Subcutaneous adipose tissue (tissue), 4 donors: ENCODE measurements around the gene MAT1A. TPM values are rescaled to one million over a fixed set of nuclear protein-coding genes. Genes with fewer than 3 reads are reported as not detected.

Source experiments
- CTCF ChIP-seq: fragments of 450-650 bp; IDR thresholded peaks from one replicate; pipeline ENCODE4 v1.5.1; 2016; ENCODE audit warnings: low read depth, mild to moderate bottlenecking, control low read depth, antibody characterized with exemption, moderate library complexity
- total RNA-seq, 4 donors: library from RNA; depleted of rRNA; stranded (reverse); fragments of >200 nt; gene quantifications; one replicate each; pipeline ENCODE4 v1.1.0, GENCODE V29; 2016

Gene MAT1A
- total RNA-seq, 4 donors from 2014 or later: not detected

GRCh38 chr10:80277016-80277415 is 12.4 kb downstream of the MAT1A start:
- no peak for TF ChIP-seq CTCF

- no peak for TF ChIP-seq CTCF
Measured at GRCh38 chr10:80276335-80276734, 13.1 kb downstream of the MAT1A start.

DNA sequence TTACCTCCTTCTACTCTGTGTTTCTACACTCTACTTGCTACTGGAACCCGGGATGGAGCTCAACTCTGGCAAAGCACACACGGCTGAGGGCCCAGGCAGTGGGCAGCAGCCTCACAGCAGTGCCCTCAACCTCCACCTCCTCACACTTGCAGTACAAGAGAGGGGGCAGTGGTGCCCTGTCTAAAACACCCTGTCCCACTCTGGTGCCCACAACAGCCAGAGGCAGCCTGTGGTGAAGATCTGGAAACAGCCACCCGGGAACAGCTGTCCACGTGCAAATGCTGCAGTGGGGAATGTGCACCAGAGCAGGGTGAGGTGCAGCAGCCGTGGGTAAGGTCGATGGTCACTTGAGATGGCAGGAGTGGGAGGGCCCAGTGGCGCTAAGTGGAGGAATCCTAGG is 13.7 kb downstream of the MAT1A start:
- no peak for TF ChIP-seq CTCF

- no peak for TF ChIP-seq CTCF
Measured at GRCh38 chr10:80275135-80275498, 14.3 kb downstream of the MAT1A start.

DNA sequence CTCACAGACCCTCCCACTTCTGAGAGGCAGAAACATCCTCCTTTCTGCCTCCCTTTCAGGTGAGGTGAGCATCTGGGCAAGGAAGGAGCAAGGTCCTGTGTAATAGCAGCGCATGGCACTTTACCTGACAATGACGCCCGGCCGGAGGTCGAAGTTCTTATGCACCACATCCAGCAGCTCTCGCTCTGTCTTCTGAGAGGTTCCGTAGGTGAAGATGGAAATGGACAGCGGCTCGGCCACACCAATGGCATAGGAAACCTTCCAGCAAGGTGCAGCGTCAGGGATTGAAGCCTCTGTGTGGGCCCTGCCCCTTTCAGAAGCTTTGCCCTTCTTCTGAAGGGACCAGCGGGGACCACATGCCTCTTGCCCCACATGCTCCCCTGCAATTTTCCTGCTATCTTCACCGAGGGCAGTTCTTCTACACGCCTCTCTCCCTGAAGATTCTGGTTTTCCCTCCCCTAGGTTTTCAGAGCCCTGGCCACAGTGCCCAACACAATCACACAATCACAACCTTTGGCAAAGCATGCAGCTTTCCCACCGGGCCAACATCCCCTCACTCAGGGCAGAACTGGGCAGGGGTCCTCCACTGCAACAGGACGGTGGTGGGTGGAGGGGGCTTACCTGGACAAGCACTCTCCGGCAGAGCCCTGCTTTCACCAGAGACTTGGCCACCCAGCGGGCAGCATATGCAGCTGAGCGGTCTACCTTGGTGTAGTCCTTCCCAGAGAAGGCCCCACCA is 14.9 kb downstream of the MAT1A start:
- TF ChIP-seq CTCF: no peak

DNA sequence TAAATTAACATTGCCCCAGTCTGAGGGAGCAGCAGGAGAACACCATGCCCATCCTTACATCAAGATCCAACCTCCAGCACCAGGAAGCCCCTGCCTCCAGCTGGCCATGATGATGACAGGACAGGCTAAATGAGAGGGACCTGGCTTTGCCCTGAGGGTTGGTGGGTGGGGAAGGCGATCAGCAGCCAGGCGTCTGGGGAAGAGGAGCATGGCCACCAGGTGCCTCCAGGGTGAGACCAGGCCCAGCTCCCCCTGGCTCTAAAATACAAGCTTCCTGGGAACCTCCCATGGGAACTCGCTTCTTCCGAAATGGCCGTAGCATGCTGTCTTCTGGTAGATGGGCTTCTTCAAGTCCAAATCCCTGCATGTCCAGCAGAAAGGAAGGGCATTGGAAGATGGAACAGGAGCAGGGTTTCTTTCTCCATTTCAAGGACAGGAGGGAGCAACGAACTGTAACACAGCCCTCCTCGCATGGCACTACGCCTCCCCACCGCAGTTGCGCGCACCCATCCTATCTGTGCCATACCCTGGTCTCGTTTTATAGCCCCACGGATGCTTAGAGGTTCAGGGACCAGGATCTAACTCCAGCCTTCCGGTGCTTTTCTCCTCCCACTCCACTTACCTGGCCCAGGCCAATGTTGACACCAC is 15.8 kb downstream of the MAT1A start:
- no peak for TF ChIP-seq CTCF

DNA sequence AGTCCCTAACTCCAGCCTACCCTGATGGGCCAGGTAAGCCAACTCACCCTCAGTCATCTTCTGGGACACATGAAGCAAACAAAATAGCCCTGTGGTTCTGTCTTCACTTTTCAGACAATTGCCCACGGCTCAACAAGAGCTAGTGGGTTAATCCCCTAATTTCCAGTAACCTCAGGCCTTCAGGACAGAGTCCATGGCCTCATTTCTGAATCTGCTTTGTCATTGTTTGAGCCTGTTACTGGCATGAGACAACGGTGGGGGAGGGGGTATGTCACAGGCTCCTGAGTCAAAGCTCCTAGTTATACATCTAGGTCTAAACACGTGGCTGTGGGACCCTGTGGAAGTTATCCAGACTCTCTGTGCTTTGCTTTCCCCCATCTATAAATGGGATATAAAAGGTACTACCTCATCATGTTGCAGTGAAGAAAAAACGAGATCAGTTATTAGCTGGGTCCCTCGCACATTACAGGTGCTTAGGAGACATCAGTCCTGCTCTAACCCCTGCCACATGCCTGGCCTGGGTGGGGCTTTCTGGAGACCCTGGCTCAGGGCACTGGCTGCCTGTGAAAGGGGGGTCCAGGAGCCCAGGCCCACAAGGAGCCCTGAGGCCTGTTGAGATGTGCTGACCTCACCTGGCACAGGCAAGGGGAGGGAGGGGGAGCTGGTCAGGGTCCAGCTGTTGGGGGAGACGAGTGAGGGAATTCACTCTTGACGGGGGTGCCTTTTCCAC is 16.5 kb downstream of the MAT1A start:
- TF ChIP-seq CTCF: no peak
